A549 (cell line): ENCODE measurements around the gene OR52E8.

ENCODE experiments used
- CBX2 ChIP-seq: fragments of 200-600 bp; sonication (generic); IDR thresholded peaks from 2 replicates; pipeline ENCODE4 v1.6.1; 2016; ENCODE audit warnings: low read depth, mild to moderate bottlenecking, borderline replicate concordance
- CHD4 ChIP-seq: fragments of 200-600 bp; sonication (generic); IDR thresholded peaks from 2 replicates; pipeline ENCODE4 v1.6.1; 2016; ENCODE audit warnings: antibody characterized with exemption, mild to moderate bottlenecking, borderline replicate concordance
- CTCF ChIP-seq: fragments of >200 bp; sonication (Bioruptor Twin); formaldehyde crosslinking; IDR thresholded peaks from 3 replicates; pipeline ENCODE4 v1.5.1; 2016
- E2F6 ChIP-seq: IDR thresholded peaks from 2 replicates; pipeline ENCODE4 v1.6.1; 2012; ENCODE audit warnings: low read depth, borderline replicate concordance
- POLR2A ChIP-seq: IDR thresholded peaks from 2 replicates; pipeline ENCODE4 v1.6.1; 2012; ENCODE audit warnings: mild to moderate bottlenecking, low read length

GRCh38 chr11:5837695-5838094 is 19.8 kb downstream of the OR52E8 start:
- no peak for TF ChIP-seq CTCF
- no peak for TF ChIP-seq CHD4
- no peak for TF ChIP-seq POLR2A
- no peak for TF ChIP-seq CBX2
- no peak for TF ChIP-seq E2F6
